ENCODE results near the gene MYL5. TPM values are rescaled to one million over a fixed set of nuclear protein-coding genes. Genes with fewer than 3 reads are reported as not detected.
"Not testable (repeated sequence)": the region's sequence is repeated elsewhere in the genome, so short reads cannot be mapped to it uniquely, and the experiment has no call there.

Gene MYL5
- total RNA-seq, 4 donors from 2014 or later: 20.3 to 199 (median 33.4) TPM

- Histone ChIP-seq H3K36me3 (peaks cover 0 to 14% (median 6%) of the 10 kb centered on the region in 4 donors), H3K4me1 (peaks cover 9 to 13% (median 11%) of the 10 kb centered on the region in 4 donors)
- TF ChIP-seq POLR2AphosphoS5 (IDR thresholded peaks at IDR 0.05): peak in 1 of 3 donors; percentile 15
- peak; percentile 21 for TF ChIP-seq POLR2A (IDR thresholded peaks at IDR 0.05)
- 87% methylated on average over 11 of the region's 11 CpGs; no CpG with 5 or more reads in 1 of the 2 donors for WGBS, 2 donors (ENCODE audit: low coverage in 1 of 2)
- H3K4me3 ChIP-seq; H3K9me3 ChIP-seq; DNase-seq; intact Hi-C loops (cut with DNase I; ENCODE audit: low total_unique reads); in situ Hi-C loops (cut with MboI; ENCODE audit: low pct_ligation_motif_present in 1 of 4, low pct_unique_long_range_greater_than_20kb in 1 of 4, low sequenced_read_pairs in 3 of 4); H3K27me3 ChIP-seq; H3K27ac ChIP-seq: not testable (repeated sequence)
Observed at GRCh38 chr4:669806-670559, 4.4 kb upstream of the MYL5 start.

- 86% methylated on average over 3 of the region's 3 CpGs; no CpG with 5 or more reads in 1 of the 2 donors for WGBS, 2 donors (ENCODE audit: low coverage in 1 of 2)
Observed at GRCh38 chr4:671769-672168, 2.6 kb upstream of the MYL5 start.

GRCh38 chr4:673349-674091 lies 822 bp upstream of the MYL5 start:
- in situ Hi-C loops (cut with MboI; ENCODE audit: low pct_ligation_motif_present in 1 of 4, low pct_unique_long_range_greater_than_20kb in 1 of 4, low sequenced_read_pairs in 3 of 4): no loop called here
- TF ChIP-seq CTCF (IDR thresholded peaks at IDR 0.05): no peak
- no peak for TF ChIP-seq EP300 (IDR thresholded peaks at IDR 0.05; ENCODE audit: low read depth)
- TF ChIP-seq POLR2AphosphoS5 (IDR thresholded peaks at IDR 0.05): peak in 1 of 3 donors; percentile 39
- TF ChIP-seq POLR2A (IDR thresholded peaks at IDR 0.05): peak; percentile 29
- Histone ChIP-seq H3K4me3 (peak overlapping the region; percentile 68 to 88 (median 71)), H3K36me3 (peaks cover 0 to 14% (median 6%) of the 10 kb centered on the region in 4 donors), H3K27ac (peak overlapping the region; percentile 93 to 98 (median 94)), H3K4me1 (peaks cover 15 to 33% (median 29%) of the 10 kb centered on the region in 4 donors), H3K9me3 (no peaks in the 10 kb centered on the region), H3K27me3 (no peaks in the 10 kb centered on the region)
- intact Hi-C loops (cut with DNase I; ENCODE audit: low total_unique reads): no loop called here
- 18 to 21% methylated on average over 9 to 25 of the region's 55 CpGs for WGBS, 2 donors (ENCODE audit: low coverage in 1 of 2)
- peak; percentile 73 for DNase-seq

More at GRCh38 chr4:671769-672168, 2.6 kb upstream of the MYL5 start:
- H3K4me3 ChIP-seq: no peak overlapping the region
- no peak overlapping the region for H3K27ac ChIP-seq
- H3K36me3 ChIP-seq: peaks cover 0 to 14% (median 6%) of the 10 kb centered on the region in 4 donors
- in situ Hi-C loops (cut with MboI; ENCODE audit: low pct_ligation_motif_present in 1 of 4, low pct_unique_long_range_greater_than_20kb in 1 of 4, low sequenced_read_pairs in 3 of 4) (no loop called here), intact Hi-C loops (cut with DNase I; ENCODE audit: low total_unique reads) (no loop called here)
- H3K4me1 ChIP-seq: peaks cover 15 to 20% (median 18%) of the 10 kb centered on the region in 4 donors
- H3K9me3 ChIP-seq: no peaks in the 10 kb centered on the region
- DNase-seq: no peak
- no peaks in the 10 kb centered on the region for H3K27me3 ChIP-seq
- TF ChIP-seq CTCF (IDR thresholded peaks at IDR 0.05) (no peak), POLR2A (IDR thresholded peaks at IDR 0.05) (no peak), EP300 (IDR thresholded peaks at IDR 0.05; ENCODE audit: low read depth) (no peak), POLR2AphosphoS5 (IDR thresholded peaks at IDR 0.05) (no peak)

GRCh38 chr4:675036-675882 lies 917 bp downstream of the MYL5 start:
- peaks cover 0 to 14% (median 6%) of the 10 kb centered on the region in 4 donors for H3K36me3 ChIP-seq
- no peaks in the 10 kb centered on the region for H3K27me3 ChIP-seq
- H3K9me3 ChIP-seq: no peaks in the 10 kb centered on the region
- in situ Hi-C loops (cut with MboI; ENCODE audit: low pct_ligation_motif_present in 1 of 4, low pct_unique_long_range_greater_than_20kb in 1 of 4, low sequenced_read_pairs in 3 of 4) (no loop called here), intact Hi-C loops (cut with DNase I; ENCODE audit: low total_unique reads) (no loop called here)
- DNase-seq: peak; percentile 21
- WGBS, 2 donors (ENCODE audit: low coverage in 1 of 2): 52% methylated on average over 20 of the region's 26 CpGs; no CpG with 5 or more reads in 1 of the 2 donors
- peaks cover 15 to 34% (median 30%) of the 10 kb centered on the region in 4 donors for H3K4me1 ChIP-seq
- peak overlapping the region; percentile 68 to 94 (median 78) for H3K4me3 ChIP-seq
- no peak for TF ChIP-seq POLR2A (IDR thresholded peaks at IDR 0.05)
- TF ChIP-seq EP300 (IDR thresholded peaks at IDR 0.05; ENCODE audit: low read depth): no peak
- peak in 1 of 5 experiments; percentile 9 for TF ChIP-seq CTCF (IDR thresholded peaks at IDR 0.05)
- H3K27ac ChIP-seq: peak overlapping the region; percentile 93 to 98 (median 94)
